Rectal smooth muscle tissue (tissue), 1 donor: ENCODE results near the gene BUD31.
A peak's percentile ranks its signal among the peaks of the same experiment; 100 is the strongest.

ENCODE experiments used
- H3K27ac ChIP-seq: one replicate; pipeline ENCODE4 v1.7.0; 2013; ENCODE audit warnings: low read depth, low read length, inconsistent platforms
- H3K27me3 ChIP-seq: one replicate; pipeline ENCODE4 v1.7.0; 2013; ENCODE audit warnings: low read length; ENCODE audit not compliant: control insufficient read depth, insufficient read depth
- H3K36me3 ChIP-seq: one replicate; pipeline ENCODE4 v1.7.0; 2013; ENCODE audit warnings: low read length; ENCODE audit not compliant: control insufficient read depth, insufficient read depth
- H3K4me1 ChIP-seq: one replicate; pipeline ENCODE4 v1.7.0; 2013; ENCODE audit warnings: low read length; ENCODE audit not compliant: control insufficient read depth, insufficient read depth
- H3K4me3 ChIP-seq: one replicate; pipeline ENCODE4 v1.7.0; 2013; ENCODE audit warnings: low read length
- H3K9ac ChIP-seq: one replicate; pipeline ENCODE4 v1.7.0; 2013; ENCODE audit warnings: low read length

The BUD31 gene

GRCh38 chr7:99456288-99456687 lies 47.5 kb downstream of the BUD31 start:
- H3K4me3 ChIP-seq, result no peak overlapping the region
- no peaks in the 10 kb centered on the region for H3K27me3 ChIP-seq
- H3K4me1 ChIP-seq, result no peaks in the 10 kb centered on the region
- no peak overlapping the region for H3K27ac ChIP-seq
- H3K9ac ChIP-seq, result no peak overlapping the region
- H3K36me3 ChIP-seq, result peaks cover 46% of the 10 kb centered on the region

- no peak overlapping the region for H3K9ac ChIP-seq
- H3K27ac ChIP-seq, result no peak overlapping the region
- H3K4me3 ChIP-seq, result no peak overlapping the region
- H3K27me3 ChIP-seq, result no peaks in the 10 kb centered on the region
- no peaks in the 10 kb centered on the region for H3K4me1 ChIP-seq
- H3K36me3 ChIP-seq, result peaks cover 45% of the 10 kb centered on the region
Observed at GRCh38 chr7:99457050-99457649, 48.4 kb downstream of the BUD31 start.

GRCh38 chr7:99457650-99458493 lies 49.1 kb downstream of the BUD31 start:
- no peaks in the 10 kb centered on the region for H3K4me1 ChIP-seq
- no peak overlapping the region for H3K27ac ChIP-seq
- H3K36me3 ChIP-seq, result peaks cover 37% of the 10 kb centered on the region
- no peaks in the 10 kb centered on the region for H3K27me3 ChIP-seq
- no peak overlapping the region for H3K4me3 ChIP-seq
- no peak overlapping the region for H3K9ac ChIP-seq

- Histone ChIP-seq H3K27ac (no peak overlapping the region), H3K36me3 (peaks cover 29% of the 10 kb centered on the region), H3K27me3 (no peaks in the 10 kb centered on the region), H3K4me1 (no peaks in the 10 kb centered on the region), H3K4me3 (no peak overlapping the region), H3K9ac (no peak overlapping the region)
Observed at GRCh38 chr7:99459087-99459486, 50.3 kb downstream of the BUD31 start.

- Histone ChIP-seq H3K36me3 (peaks cover 26% of the 10 kb centered on the region), H3K9ac (no peak overlapping the region), H3K4me3 (no peak overlapping the region), H3K27me3 (no peaks in the 10 kb centered on the region), H3K4me1 (peaks cover 5% of the 10 kb centered on the region), H3K27ac (no peak overlapping the region)
Observed at GRCh38 chr7:99460651-99461050, 51.9 kb downstream of the BUD31 start.

GRCh38 chr7:99461221-99461620 lies 52.5 kb downstream of the BUD31 start:
- Histone ChIP-seq H3K4me3 (no peak overlapping the region), H3K36me3 (peaks cover 20% of the 10 kb centered on the region), H3K27me3 (no peaks in the 10 kb centered on the region), H3K27ac (no peak overlapping the region), H3K9ac (no peak overlapping the region), H3K4me1 (peaks cover 5% of the 10 kb centered on the region)

- Histone ChIP-seq H3K27me3 (no peaks in the 10 kb centered on the region), H3K27ac (peak overlapping the region; percentile 73), H3K9ac (peak overlapping the region; percentile 99), H3K4me1 (peaks cover 5% of the 10 kb centered on the region), H3K36me3 (no peaks in the 10 kb centered on the region), H3K4me3 (peak overlapping the region; percentile 98)
Observed at GRCh38 chr7:99465421-99465768, 56.6 kb downstream of the BUD31 start.

GRCh38 chr7:99468336-99468918 lies 59.7 kb downstream of the BUD31 start:
- Histone ChIP-seq H3K27me3 (no peaks in the 10 kb centered on the region), H3K36me3 (no peaks in the 10 kb centered on the region), H3K4me1 (peaks cover 5% of the 10 kb centered on the region), H3K9ac (no peak overlapping the region), H3K27ac (no peak overlapping the region), H3K4me3 (no peak overlapping the region)
